PC-3 (cell line): ENCODE measurements around the gene FAN1.

Experiments
- EZH2phosphoT487 ChIP-seq: fragments of 300-600 bp; sonication (generic); IDR thresholded peaks from 2 replicates; pipeline ENCODE4 v1.6.1; 2018; ENCODE audit warnings: mild to moderate bottlenecking, antibody characterized with exemption, low read length, borderline replicate concordance
- TF ChIP-seq, protein P1 (sequence below): fragments of 300-600 bp; sonication (generic); conservative IDR thresholded peaks from 2 replicates; pipeline ENCODE4 v1.5.1; 2017; ENCODE audit warnings: antibody characterized with exemption, low read depth, mild to moderate bottlenecking, low read length

DNA sequence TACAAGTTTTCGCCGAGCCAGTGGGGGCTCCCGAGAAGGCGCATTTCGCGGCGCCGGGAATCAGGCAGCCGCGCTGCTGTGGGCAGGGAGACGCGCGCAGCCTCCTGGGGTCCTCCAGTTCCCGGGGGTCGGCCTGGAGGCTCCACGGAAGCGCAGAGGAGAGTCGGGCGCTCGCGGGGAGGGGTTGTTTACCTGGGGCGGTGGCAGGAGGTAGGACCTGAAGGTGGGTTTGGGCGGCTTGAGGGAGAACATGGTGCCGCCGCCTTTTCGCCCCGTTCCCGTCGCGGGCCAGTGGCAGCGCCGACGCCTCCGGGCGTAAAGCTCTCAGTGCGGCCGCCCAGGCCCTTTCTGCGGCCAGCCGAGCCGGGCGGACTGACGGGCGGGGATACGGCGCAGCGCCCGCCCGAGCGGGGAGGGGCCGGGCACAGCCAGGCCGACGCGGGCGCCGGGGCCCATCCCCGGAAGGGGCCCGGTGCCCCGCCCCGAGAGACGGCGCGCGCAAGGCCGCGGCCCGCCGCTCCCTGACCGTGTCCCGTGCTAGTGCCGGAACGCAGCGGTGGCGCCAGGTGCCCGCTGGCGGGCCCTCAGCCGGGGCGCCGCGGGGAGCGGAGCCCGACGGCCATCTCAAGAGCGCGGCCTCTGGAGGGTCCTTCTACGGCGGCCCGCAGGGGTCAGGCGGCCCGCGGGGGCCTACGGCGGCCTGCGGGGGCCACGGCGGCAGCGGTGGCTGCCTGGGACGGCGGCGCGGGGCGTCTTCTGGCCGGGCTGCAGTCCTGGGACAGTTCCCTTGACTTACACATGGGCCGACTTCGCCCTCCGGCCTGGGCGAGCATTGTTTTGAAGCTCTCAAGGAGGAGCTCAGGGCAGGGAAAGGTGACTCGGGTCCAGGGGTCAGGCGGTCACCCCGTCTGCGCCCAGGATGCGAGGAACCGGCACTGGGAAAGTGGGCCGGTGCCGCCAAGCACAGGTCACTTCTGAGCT lies 87.8 kb downstream of the FAN1 start, which contains the start of gene MTMR10:
- TF ChIP-seq, protein P1, sequence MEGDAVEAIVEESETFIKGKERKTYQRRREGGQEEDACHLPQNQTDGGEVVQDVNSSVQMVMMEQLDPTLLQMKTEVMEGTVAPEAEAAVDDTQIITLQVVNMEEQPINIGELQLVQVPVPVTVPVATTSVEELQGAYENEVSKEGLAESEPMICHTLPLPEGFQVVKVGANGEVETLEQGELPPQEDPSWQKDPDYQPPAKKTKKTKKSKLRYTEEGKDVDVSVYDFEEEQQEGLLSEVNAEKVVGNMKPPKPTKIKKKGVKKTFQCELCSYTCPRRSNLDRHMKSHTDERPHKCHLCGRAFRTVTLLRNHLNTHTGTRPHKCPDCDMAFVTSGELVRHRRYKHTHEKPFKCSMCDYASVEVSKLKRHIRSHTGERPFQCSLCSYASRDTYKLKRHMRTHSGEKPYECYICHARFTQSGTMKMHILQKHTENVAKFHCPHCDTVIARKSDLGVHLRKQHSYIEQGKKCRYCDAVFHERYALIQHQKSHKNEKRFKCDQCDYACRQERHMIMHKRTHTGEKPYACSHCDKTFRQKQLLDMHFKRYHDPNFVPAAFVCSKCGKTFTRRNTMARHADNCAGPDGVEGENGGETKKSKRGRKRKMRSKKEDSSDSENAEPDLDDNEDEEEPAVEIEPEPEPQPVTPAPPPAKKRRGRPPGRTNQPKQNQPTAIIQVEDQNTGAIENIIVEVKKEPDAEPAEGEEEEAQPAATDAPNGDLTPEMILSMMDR = no peak
- TF ChIP-seq EZH2phosphoT487 = no peak
